ENCODE measurements around the gene OR5H6. TPM values are rescaled to one million over a fixed set of nuclear protein-coding genes. Genes with fewer than 3 reads are reported as not detected.

The OR5H6 gene
- total and polyA plus RNA-seq, 2 of the 13 experiments (the other 11 are each of a cell fraction or from before 2014, with no cell fraction given): not detected

- H4K20me1 ChIP-seq (ENCODE audit: insufficient read depth, low read length): no peaks in the 10 kb centered on the region
- BruUV-seq (replicated peaks): no TSS peak
- no peaks in the 10 kb centered on the region for H3K36me3 ChIP-seq (replicated peaks in 1 of 2; ENCODE audit: control insufficient read depth in 1 of 2, insufficient read depth in 2 of 2, low read length in 2 of 2)
- H3K4me3 ChIP-seq (replicated peaks in 1 of 3; ENCODE audit: insufficient read depth in 1 of 3, low read depth in 2 of 3, low read length in 3 of 3): no peak overlapping the region
- H3K27ac ChIP-seq (ENCODE audit: extremely low read length, insufficient read depth, low read length): no peak overlapping the region
- intact Hi-C loops (cut with micrococcal nuclease; ENCODE audit: unreplicated experiment) (no loop called here), in situ Hi-C loops (cut with HindIII; ENCODE audit: extremely low pct_ligation_motif_present, low pct_unique_long_range_greater_than_20kb) (no loop called here)
- H3K79me2 ChIP-seq (ENCODE audit: insufficient read depth, low read length): no peaks in the 10 kb centered on the region
- H2AFZ ChIP-seq (ENCODE audit: low read length): no peak overlapping the region
- peaks cover 9% of the 10 kb centered on the region for H3K4me1 ChIP-seq (ENCODE audit: insufficient read depth, low read length)
- no peaks in the 10 kb centered on the region for H3K9me3 ChIP-seq (ENCODE audit: low read length)
- no peak for DNase-seq (ENCODE audit: low spot score)
- H3K9ac ChIP-seq (ENCODE audit: insufficient read depth, low read depth, low read length): no peak overlapping the region
- ATAC-seq: no peak
- TF ChIP-seq ZNF12 (CRISPR knock-in tag; IDR thresholded peaks at IDR 0.05) (no peak), HNRNPL (IDR thresholded peaks at IDR 0.05; ENCODE audit: low read depth, low read length) (no peak), ZNF44 (CRISPR knock-in tag; IDR thresholded peaks at IDR 0.05) (no peak), MIER2 (CRISPR knock-in tag; IDR thresholded peaks at IDR 0.05) (no peak), ZNF225 (CRISPR knock-in tag; IDR thresholded peaks at IDR 0.05) (no peak), ZNF275 (CRISPR knock-in tag; IDR thresholded peaks at IDR 0.05; ENCODE audit: borderline replicate concordance) (no peak), BCL3 (CRISPR knock-in tag; IDR thresholded peaks at IDR 0.05) (no peak), UBTF (CRISPR knock-in tag; IDR thresholded peaks at IDR 0.05) (no peak), MAFF (IDR thresholded peaks at IDR 0.05; ENCODE audit: low read depth, low read length) (no peak), ZFP36 (IDR thresholded peaks at IDR 0.05; ENCODE audit: borderline replicate concordance, low read depth, low read length, partially characterized antibody) (no peak), TOE1 (CRISPR knock-in tag; IDR thresholded peaks at IDR 0.05) (no peak)
- FAIRE-seq: no peak
- no peaks in the 10 kb centered on the region for H3K27me3 ChIP-seq (ENCODE audit: control insufficient read depth in 1 of 2, insufficient read depth in 2 of 2, low read length in 2 of 2)
- ChIA-PET POLR2A (no interaction called here), CTCF (ENCODE audit: low intra/inter-chr PET ratio, low total read pairs) (no interaction called here)
- no peak overlapping the region for H3K4me2 ChIP-seq (ENCODE audit: low read depth, low read length)
Observed at GRCh38 chr3:98240131-98240530, 23.9 kb upstream of the OR5H6 start.

Data from HepG2 (cell line).